SK-N-SH treated with all-trans-retinoic acid at 6 μM for 48 hours (cell line): ENCODE results near the gene MIPEP.

Experiments used
- ATAC-seq: fragments of 200-7000 bp; cut with Tn5 transposase; 3 replicates; pipeline ENCODE4 v1.9.1; 2020; ENCODE audit warnings: mild to moderate bottlenecking, moderate library complexity
- BACH2 ChIP-seq: fragments of 250-450 bp; sonication (Bioruptor Pico); IDR thresholded peaks from 2 replicates; pipeline ENCODE4 v1.9.0; 2021; ENCODE audit warnings: mild to moderate bottlenecking, borderline replicate concordance
- CSDC2 ChIP-seq: fragments of 250-450 bp; sonication (Bioruptor Pico); IDR thresholded peaks from 2 replicates; pipeline ENCODE4 v1.5.0; 2020; ENCODE audit warnings: mild to moderate bottlenecking, moderate library complexity
- ESRRG ChIP-seq: fragments of 250-450 bp; sonication (Bioruptor Pico); IDR thresholded peaks from 2 replicates; pipeline ENCODE4 v1.6.1; 2021; ENCODE audit warnings: mild to moderate bottlenecking
- GLIS3 ChIP-seq: fragments of 250-450 bp; sonication (Bioruptor Pico); IDR thresholded peaks from 2 replicates; pipeline ENCODE4 v1.5.0; 2020; ENCODE audit warnings: mild to moderate bottlenecking, moderate library complexity
- ISL1 ChIP-seq: fragments of 250-450 bp; sonication (Bioruptor Pico); IDR thresholded peaks from 2 replicates; pipeline ENCODE4 v2.1.2; 2022; ENCODE audit warnings: mild to moderate bottlenecking, moderate library complexity
- OSR1 ChIP-seq: fragments of 250-450 bp; sonication (Bioruptor Pico); IDR thresholded peaks from 2 replicates; pipeline ENCODE4 v1.8.0; 2022; ENCODE audit warnings: moderate library complexity, mild to moderate bottlenecking, inconsistent platforms
- PPARA ChIP-seq: fragments of 250-450 bp; sonication (Bioruptor Pico); IDR thresholded peaks from 2 replicates; pipeline ENCODE4 v1.5.0; 2020; ENCODE audit warnings: mild to moderate bottlenecking, borderline replicate concordance
- RARB ChIP-seq: fragments of 250-450 bp; sonication (Bioruptor Pico); IDR thresholded peaks from 2 replicates; pipeline ENCODE4 v1.8.0; 2021; ENCODE audit warnings: mild to moderate bottlenecking, moderate library complexity
- SNAI2 ChIP-seq: fragments of 250-450 bp; sonication (Bioruptor Pico); IDR thresholded peaks from 2 replicates; pipeline ENCODE4 v1.5.0; 2020; ENCODE audit warnings: mild to moderate bottlenecking, moderate library complexity
- TCF4 ChIP-seq: fragments of 250-450 bp; sonication (Bioruptor Pico); IDR thresholded peaks from 2 replicates; pipeline ENCODE4 v1.8.0; 2021; ENCODE audit warnings: mild to moderate bottlenecking, moderate library complexity, borderline replicate concordance
- TOX ChIP-seq: fragments of 250-450 bp; sonication (Bioruptor Pico); IDR thresholded peaks from 2 replicates; pipeline ENCODE4 v1.8.0; 2021; ENCODE audit warnings: mild to moderate bottlenecking, moderate library complexity, borderline replicate concordance
- ZFP3 ChIP-seq: fragments of 250-450 bp; sonication (Bioruptor Pico); IDR thresholded peaks from 2 replicates; pipeline ENCODE4 v1.5.0; 2020; ENCODE audit warnings: mild to moderate bottlenecking, moderate library complexity
- ZFP30 ChIP-seq: fragments of 450-650 bp; formaldehyde crosslinking; IDR thresholded peaks from 2 replicates; pipeline ENCODE4 v1.5.0; 2022; ENCODE audit warnings: mild to moderate bottlenecking, moderate library complexity
- ZNF8 ChIP-seq: fragments of 450-650 bp; formaldehyde crosslinking; IDR thresholded peaks from 2 replicates; pipeline ENCODE4 v1.5.0; 2020; ENCODE audit warnings: mild to moderate bottlenecking, moderate library complexity
- TF ChIP-seq, protein P1 (sequence below): fragments of 250-450 bp; sonication (Bioruptor Pico); IDR thresholded peaks from 2 replicates; pipeline ENCODE4 v1.8.0; 2020; ENCODE audit warnings: mild to moderate bottlenecking, moderate library complexity, borderline replicate concordance
- TF ChIP-seq, protein P2 (sequence below): fragments of 250-450 bp; sonication (Bioruptor Pico); IDR thresholded peaks from 2 replicates; pipeline ENCODE4 v1.5.1; 2021; ENCODE audit warnings: mild to moderate bottlenecking, moderate library complexity
- TF ChIP-seq, protein P3 (sequence below): fragments of 250-450 bp; sonication (Bioruptor Pico); IDR thresholded peaks from 2 replicates; pipeline ENCODE4 v1.5.1; 2020; ENCODE audit warnings: low read depth, mild to moderate bottlenecking, moderate library complexity
- TF ChIP-seq, protein P4 (sequence below): fragments of 250-450 bp; sonication (Bioruptor Pico); IDR thresholded peaks from 2 replicates; pipeline ENCODE4 v1.8.0; 2021; ENCODE audit warnings: low read depth, mild to moderate bottlenecking, moderate library complexity, borderline replicate concordance

MIPEP gene

DNA sequence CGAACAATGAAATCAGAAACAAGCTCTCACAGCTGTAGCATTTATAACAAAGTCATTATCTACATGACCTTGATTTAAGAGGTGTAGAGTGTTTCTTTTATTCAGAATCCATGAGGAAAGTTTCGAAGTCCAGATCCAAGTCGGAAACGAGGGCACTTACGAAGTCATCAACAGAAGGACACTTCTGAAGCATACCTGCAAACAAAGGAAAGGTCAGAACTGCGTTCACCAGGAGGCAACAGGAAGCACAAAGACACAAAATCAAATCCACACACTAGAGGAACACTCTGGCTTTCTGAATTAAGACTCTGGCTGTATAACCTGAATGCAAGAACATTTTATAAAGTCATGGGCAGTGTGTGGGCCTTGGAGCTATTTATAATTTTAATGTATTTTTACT, 158.9 kb downstream of the MIPEP start:
- ATAC-seq: no peak
- TF ChIP-seq, protein P1, sequence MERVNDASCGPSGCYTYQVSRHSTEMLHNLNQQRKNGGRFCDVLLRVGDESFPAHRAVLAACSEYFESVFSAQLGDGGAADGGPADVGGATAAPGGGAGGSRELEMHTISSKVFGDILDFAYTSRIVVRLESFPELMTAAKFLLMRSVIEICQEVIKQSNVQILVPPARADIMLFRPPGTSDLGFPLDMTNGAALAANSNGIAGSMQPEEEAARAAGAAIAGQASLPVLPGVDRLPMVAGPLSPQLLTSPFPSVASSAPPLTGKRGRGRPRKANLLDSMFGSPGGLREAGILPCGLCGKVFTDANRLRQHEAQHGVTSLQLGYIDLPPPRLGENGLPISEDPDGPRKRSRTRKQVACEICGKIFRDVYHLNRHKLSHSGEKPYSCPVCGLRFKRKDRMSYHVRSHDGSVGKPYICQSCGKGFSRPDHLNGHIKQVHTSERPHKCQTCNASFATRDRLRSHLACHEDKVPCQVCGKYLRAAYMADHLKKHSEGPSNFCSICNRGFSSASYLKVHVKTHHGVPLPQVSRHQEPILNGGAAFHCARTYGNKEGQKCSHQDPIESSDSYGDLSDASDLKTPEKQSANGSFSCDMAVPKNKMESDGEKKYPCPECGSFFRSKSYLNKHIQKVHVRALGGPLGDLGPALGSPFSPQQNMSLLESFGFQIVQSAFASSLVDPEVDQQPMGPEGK (CRISPR knock-in tag): no peak
- TF ChIP-seq ZNF8 (CRISPR knock-in tag) (no peak), PPARA (CRISPR knock-in tag) (no peak), ZFP30 (CRISPR knock-in tag) (no peak)
- TF ChIP-seq, protein P2, sequence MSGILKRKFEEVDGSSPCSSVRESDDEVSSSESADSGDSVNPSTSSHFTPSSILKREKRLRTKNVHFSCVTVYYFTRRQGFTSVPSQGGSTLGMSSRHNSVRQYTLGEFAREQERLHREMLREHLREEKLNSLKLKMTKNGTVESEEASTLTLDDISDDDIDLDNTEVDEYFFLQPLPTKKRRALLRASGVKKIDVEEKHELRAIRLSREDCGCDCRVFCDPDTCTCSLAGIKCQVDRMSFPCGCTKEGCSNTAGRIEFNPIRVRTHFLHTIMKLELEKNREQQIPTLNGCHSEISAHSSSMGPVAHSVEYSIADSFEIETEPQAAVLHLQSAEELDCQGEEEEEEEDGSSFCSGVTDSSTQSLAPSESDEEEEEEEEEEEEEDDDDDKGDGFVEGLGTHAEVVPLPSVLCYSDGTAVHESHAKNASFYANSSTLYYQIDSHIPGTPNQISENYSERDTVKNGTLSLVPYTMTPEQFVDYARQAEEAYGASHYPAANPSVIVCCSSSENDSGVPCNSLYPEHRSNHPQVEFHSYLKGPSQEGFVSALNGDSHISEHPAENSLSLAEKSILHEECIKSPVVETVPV (CRISPR knock-in tag): no peak

DNA sequence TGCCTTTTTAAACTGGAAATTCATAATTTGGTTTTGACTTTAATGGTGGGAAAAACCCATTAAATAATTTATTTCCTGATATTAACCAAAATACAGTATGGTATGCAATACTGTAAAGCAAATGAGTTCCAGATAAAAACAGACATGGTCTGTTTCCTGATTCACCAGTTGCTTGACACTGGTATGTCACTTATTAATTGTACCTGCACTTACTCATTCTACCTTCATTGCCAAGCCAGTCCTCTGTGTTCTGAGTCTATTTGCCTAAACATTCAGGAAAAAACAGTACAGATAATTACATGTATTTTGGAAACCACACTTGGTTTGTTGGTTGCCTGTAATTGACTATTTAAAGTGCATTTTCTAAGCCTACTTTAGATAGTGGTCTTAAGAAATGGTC, 159.7 kb downstream of the MIPEP start:
- no peak for TF ChIP-seq RARB (CRISPR knock-in tag)
- TF ChIP-seq TOX: no peak
- TF ChIP-seq ISL1: peak; percentile 28; the same call in 1 of the 2 replicates
- no peak for TF ChIP-seq SNAI2 (CRISPR knock-in tag)
- TF ChIP-seq TCF4: no peak
- TF ChIP-seq ESRRG (CRISPR knock-in tag): no peak
- ATAC-seq: no peak

DNA sequence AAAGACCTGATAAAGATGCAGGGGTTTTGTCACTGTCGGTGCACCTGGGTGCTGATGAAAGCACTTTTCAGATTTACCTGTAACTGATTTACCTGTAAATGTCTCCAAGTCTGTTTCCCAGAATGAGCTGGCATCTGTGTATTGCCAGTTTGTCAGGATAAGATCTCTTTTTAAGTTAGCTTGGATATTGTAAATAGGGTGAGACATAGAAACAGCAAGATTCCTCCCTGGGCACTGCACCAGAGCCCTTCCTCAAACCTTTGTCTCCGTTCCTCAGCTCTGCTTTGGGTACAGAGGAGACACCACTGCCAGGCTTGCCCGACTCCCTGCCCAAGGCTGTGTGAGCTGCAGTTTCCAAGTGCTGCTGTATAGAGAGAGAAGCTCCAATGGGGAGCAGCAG, 160.4 kb downstream of the MIPEP start:
- no peak for ATAC-seq
- TF ChIP-seq CSDC2 (CRISPR knock-in tag) (no peak), ZNF8 (CRISPR knock-in tag) (no peak)

DNA sequence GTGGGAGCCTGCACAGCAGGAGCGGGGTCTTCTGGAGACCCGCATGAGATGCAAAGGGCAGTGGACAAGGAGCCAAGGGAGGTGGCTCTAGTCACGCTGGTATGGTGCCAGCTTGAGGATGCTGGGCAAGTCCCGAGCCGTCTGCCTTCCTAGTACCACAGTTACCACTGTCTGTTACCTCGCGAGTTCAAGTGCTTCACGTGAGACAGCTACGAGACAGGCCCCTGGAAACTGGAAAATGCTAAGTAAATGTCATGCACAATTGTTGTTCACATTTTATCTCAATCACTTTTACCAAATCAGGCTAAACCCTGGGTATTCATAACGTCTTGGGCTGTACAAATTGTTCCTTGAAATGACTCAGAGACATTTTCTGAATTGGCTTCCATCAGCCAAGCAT, 163.3 kb downstream of the MIPEP start:
- ATAC-seq: no peak
- TF ChIP-seq BACH2 (CRISPR knock-in tag) (no peak), ISL1 (no peak), OSR1 (CRISPR knock-in tag) (no peak), SNAI2 (CRISPR knock-in tag) (no peak), CSDC2 (CRISPR knock-in tag) (no peak), ZFP3 (no peak)
- TF ChIP-seq, protein P3, sequence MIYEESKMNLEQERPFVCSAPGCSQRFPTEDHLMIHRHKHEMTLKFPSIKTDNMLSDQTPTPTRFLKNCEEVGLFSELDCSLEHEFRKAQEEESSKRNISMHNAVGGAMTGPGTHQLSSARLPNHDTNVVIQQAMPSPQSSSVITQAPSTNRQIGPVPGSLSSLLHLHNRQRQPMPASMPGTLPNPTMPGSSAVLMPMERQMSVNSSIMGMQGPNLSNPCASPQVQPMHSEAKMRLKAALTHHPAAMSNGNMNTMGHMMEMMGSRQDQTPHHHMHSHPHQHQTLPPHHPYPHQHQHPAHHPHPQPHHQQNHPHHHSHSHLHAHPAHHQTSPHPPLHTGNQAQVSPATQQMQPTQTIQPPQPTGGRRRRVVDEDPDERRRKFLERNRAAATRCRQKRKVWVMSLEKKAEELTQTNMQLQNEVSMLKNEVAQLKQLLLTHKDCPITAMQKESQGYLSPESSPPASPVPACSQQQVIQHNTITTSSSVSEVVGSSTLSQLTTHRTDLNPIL (CRISPR knock-in tag): no peak
- TF ChIP-seq, protein P4, sequence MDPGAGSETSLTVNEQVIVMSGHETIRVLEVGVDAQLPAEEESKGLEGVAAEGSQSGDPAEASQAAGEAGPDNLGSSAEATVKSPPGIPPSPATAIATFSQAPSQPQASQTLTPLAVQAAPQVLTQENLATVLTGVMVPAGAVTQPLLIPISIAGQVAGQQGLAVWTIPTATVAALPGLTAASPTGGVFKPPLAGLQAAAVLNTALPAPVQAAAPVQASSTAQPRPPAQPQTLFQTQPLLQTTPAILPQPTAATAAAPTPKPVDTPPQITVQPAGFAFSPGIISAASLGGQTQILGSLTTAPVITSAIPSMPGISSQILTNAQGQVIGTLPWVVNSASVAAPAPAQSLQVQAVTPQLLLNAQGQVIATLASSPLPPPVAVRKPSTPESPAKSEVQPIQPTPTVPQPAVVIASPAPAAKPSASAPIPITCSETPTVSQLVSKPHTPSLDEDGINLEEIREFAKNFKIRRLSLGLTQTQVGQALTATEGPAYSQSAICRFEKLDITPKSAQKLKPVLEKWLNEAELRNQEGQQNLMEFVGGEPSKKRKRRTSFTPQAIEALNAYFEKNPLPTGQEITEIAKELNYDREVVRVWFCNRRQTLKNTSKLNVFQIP: no peak
- TF ChIP-seq, protein P2 (CRISPR knock-in tag): no peak

DNA sequence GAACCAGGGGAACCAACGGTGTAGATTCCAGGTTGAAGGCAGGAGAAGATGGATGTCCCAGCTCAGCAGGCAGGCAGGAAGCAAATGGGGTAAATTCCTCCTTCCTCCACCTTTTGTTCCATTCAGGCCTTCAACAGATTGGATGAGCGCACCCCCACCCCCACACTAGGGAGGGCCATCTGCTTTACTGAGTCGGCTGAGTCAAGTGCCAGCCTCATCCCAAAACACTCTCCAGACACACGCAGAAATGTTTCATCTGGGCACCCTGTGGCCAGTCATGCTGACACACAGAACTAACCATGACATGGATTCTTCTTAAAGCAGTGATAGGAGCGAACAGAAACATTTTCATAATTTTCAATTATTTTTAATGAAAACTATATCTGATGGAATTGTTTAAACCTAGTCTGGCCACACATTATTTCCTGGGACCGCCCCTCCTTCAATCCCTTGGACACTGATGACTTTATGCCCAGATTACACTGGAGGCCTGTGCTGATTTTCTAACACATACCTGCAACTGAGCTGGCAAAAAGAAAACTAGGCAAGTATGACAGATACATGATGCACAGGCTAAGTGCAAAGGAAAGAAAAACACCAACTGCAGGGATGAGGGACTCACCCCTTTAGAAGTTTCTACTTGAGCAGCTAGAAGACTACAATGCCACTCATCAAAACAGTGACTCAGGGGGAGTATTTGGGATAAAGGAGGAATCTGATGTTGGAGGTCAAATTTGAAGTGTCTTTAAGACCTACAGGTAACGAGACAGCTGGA, 164.8 kb downstream of the MIPEP start:
- peak; percentile 31; the same call in 1 of the 2 replicates for TF ChIP-seq ISL1
- TF ChIP-seq GLIS3 (CRISPR knock-in tag): no peak
- 0 out of 2 replicates have a peak, but pooled peaks have one; percentile 39 for TF ChIP-seq TCF4
- no peak for TF ChIP-seq ZNF8 (CRISPR knock-in tag)
- ATAC-seq: peak; percentile 83
